BLaER1 treated with 17β-estradiol and CSF1 and Interleukin-3, amounts not matched to agents 10 nM and 100 nM (cell line): Measurements from ENCODE around the gene DERA.
"Not testable (repeated sequence)": the region's sequence is repeated elsewhere in the genome, so short reads cannot be mapped to it uniquely, and the experiment has no call there.

Experiments
- H3K27ac ChIP-seq, 11 experiments: shearing (Covaris generic); formaldehyde crosslinking; 2 replicates each; pipeline ENCODE4 v1.8.1; 2022
- H3K27me3 ChIP-seq, 11 experiments: shearing (Covaris generic); formaldehyde crosslinking; 2 replicates each; pipeline ENCODE4 v1.8.1; 2022
- H3K36me3 ChIP-seq, 11 experiments: shearing (Covaris generic); formaldehyde crosslinking; 2 replicates each; pipeline ENCODE4 v1.8.1; 2022
- H3K4me1 ChIP-seq, 10 experiments: shearing (Covaris generic); formaldehyde crosslinking; 2 replicates each; pipeline ENCODE4 v1.8.1; 2022
- H3K4me2 ChIP-seq, 11 experiments: shearing (Covaris generic); formaldehyde crosslinking; 2 replicates each; pipeline ENCODE4 v1.8.1; 2022
- H3K4me3 ChIP-seq, 10 experiments: shearing (Covaris generic); formaldehyde crosslinking; 2 replicates each; pipeline ENCODE4 v1.8.1; 2022
- H3K9ac ChIP-seq, 11 experiments: shearing (Covaris generic); formaldehyde crosslinking; 2 replicates each; pipeline ENCODE4 v1.8.1; 2022
- H3K9me3 ChIP-seq, 11 experiments: shearing (Covaris generic); formaldehyde crosslinking; replicated peaks in 1 of 11; 2 replicates each; pipeline ENCODE4 v1.8.1; 2022
- H4K20me1 ChIP-seq, 11 experiments: shearing (Covaris generic); formaldehyde crosslinking; 2 replicates each; pipeline ENCODE4 v1.8.1; 2022
- Cebpa-rat ChIP-seq, 11 experiments: shearing (Covaris generic); IDR thresholded peaks; 2 replicates each; pipeline ENCODE4 v1.8.1; 2022

DERA gene

DNA sequence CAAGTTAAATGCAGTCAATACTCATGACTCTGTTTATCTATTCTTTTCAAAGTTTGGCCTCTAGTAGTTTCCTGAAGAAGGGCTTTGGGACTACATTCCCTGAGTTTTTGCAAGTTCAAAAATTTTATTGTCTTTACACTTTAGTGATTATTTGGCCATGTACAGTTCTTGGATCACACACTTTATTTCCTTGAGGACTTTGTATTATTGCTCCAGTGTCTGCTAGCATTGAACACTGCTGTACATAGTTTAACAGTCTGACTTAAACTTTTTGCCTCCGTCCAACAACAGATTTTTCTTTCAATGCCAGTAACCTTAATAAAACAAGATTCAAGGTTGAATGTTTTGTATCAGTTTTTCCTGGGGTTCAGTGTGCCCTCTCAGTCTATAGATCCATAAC, 132.3 kb downstream of the DERA start:
- Histone ChIP-seq H3K4me3 (no peak overlapping the region), H4K20me1 (no peaks in the 10 kb centered on the region), H3K36me3 (peaks cover 0 to 17% (median 3%) of the 10 kb centered on the region in 11 experiments; a peak in 8 of 22 replicates), H3K9me3 (peaks cover 0 to 16% (median 4%) of the 10 kb centered on the region in 11 experiments; a peak in 7 of 22 replicates), H3K9ac (no peak overlapping the region), H3K27me3 (no peaks in the 10 kb centered on the region), H3K27ac (no peak overlapping the region), H3K4me2 (no peak overlapping the region), H3K4me1 (peaks cover 0 to 10% (median 0%) of the 10 kb centered on the region in 10 experiments; a peak in 3 of 20 replicates)
- TF ChIP-seq Cebpa-rat (IDR thresholded peaks at IDR 0.05), result no peak

DNA sequence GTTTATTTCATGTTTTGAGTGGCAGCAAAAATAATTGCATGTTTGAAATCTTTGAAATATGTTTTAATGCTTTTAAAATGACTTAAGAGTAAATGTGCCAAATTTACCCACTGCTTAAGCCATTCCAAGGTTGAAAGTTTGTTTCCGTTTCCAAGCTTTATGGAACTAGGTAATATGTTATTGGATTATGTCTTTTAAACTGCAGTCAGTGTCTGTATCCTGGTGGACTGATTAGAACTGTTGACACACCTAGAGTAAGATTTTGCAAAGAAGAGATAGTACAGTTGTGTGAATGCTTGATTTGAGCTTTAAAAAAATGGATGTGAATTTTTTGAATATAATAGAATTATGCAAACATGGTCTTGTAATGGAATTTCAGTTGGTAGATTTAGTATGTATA, 135.1 kb downstream of the DERA start:
- TF ChIP-seq Cebpa-rat (IDR thresholded peaks at IDR 0.05), result no peak
- H3K4me1 ChIP-seq, result peaks cover 0 to 10% (median 0%) of the 10 kb centered on the region in 10 experiments; a peak in 3 of 20 replicates
- no peak overlapping the region for H3K9ac ChIP-seq
- peaks cover 0 to 24% (median 6%) of the 10 kb centered on the region in 11 experiments; a peak in 8 of 22 replicates for H3K9me3 ChIP-seq
- no peaks in the 10 kb centered on the region for H3K27me3 ChIP-seq
- no peak overlapping the region for H3K4me2 ChIP-seq
- no peaks in the 10 kb centered on the region for H4K20me1 ChIP-seq
- H3K27ac ChIP-seq, result no peak overlapping the region
- 0 out of 22 replicates have a peak, but pooled peaks cover 0 to 5% (median 0%) of the 10 kb centered on the region in 11 experiments for H3K36me3 ChIP-seq
- H3K4me3 ChIP-seq, result no peak overlapping the region

DNA sequence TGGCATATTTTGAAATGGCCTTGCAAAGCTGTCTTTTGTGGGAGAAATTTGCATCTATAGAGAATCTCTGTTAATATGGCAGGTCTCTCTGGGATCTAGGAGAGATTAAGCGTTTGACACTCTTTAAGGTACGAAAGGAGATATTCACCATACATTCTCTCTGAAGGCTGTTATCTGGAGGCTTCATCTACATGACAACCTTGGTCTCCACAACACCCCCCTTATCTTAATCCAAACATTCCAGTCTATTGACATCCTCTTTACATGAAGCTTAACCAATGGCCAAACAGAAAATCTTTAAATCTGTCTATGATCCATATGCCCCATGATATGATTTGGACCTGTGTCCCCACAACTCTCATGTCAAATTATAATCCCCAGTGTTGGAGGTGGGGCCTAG, 137.4 kb downstream of the DERA start:
- no peak for TF ChIP-seq Cebpa-rat (IDR thresholded peaks at IDR 0.05)
- no peak overlapping the region for H3K27ac ChIP-seq
- no peak overlapping the region for H3K4me2 ChIP-seq
- no peak overlapping the region for H3K9ac ChIP-seq
- H3K4me1 ChIP-seq, result peaks cover 0 to 10% (median 0%) of the 10 kb centered on the region in 10 experiments; a peak in 3 of 20 replicates
- no peaks in the 10 kb centered on the region for H4K20me1 ChIP-seq
- H3K9me3 ChIP-seq, result peaks cover 0 to 24% (median 6%) of the 10 kb centered on the region in 11 experiments; a peak in 6 of 22 replicates
- H3K36me3 ChIP-seq, result no peaks in the 10 kb centered on the region
- H3K4me3 ChIP-seq, result no peak overlapping the region
- no peaks in the 10 kb centered on the region for H3K27me3 ChIP-seq

DNA sequence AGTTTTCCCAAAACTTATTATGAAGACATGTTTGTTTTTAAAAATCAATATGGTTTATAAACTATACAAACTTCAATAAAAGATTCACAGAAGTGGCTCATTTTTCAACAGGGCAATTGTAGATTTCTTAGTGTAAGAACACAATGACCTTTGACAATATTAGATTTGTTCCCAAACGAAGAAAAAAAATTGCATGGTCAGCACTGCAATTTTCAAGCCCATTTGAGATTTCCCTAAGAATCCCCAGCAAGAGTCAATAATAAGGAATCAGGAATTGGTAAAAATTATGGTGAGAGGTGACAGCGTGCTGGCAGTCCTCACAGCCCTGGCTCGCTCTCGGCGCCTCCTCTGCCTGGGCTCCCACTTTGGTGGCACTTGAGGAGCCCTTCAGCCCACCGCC, 145.8 kb downstream of the DERA start:
- no peaks in the 10 kb centered on the region for H3K36me3 ChIP-seq
- H3K27me3 ChIP-seq, result no peaks in the 10 kb centered on the region
- H3K9ac ChIP-seq, result no peak overlapping the region
- H3K9me3 ChIP-seq, result peaks cover 0 to 19% (median 10%) of the 10 kb centered on the region in 11 experiments; a peak in 12 of 22 replicates
- no peak overlapping the region for H3K27ac ChIP-seq
- TF ChIP-seq Cebpa-rat (IDR thresholded peaks at IDR 0.05), result no peak
- no peaks in the 10 kb centered on the region for H4K20me1 ChIP-seq
- H3K4me2 ChIP-seq, result no peak overlapping the region
- peaks cover 0 to 3% (median 0%) of the 10 kb centered on the region in 10 experiments; a peak in 1 of 20 replicates for H3K4me1 ChIP-seq
- no peak overlapping the region for H3K4me3 ChIP-seq

DNA sequence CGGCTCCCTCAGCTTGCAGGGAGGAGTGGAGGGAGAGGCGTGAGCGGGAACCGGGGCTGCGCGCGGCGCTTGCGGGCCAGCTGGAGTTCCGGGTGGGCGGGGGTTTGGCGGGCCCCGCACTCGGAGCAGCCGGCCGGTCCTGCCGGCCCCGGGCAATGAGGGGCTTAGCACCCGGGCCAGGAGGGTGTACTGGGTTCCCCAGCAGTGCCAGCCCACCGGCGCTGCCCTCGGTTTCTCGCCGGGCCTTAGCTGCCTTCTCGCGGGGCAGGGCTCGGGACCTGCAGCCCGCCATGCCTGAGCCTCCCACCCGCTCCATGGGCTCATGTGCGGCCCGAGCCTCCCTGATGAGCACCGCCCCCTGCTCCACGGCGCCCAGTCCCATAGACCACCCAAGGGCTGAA, 146.2 kb downstream of the DERA start:
- H3K4me2 ChIP-seq, H3K9ac ChIP-seq, H3K27me3 ChIP-seq, H3K27ac ChIP-seq, H3K36me3 ChIP-seq, H4K20me1 ChIP-seq, H3K4me3 ChIP-seq, H3K4me1 ChIP-seq: not testable (repeated sequence)
- peaks cover 0 to 19% (median 10%) of the 10 kb centered on the region in 11 experiments; a peak in 12 of 22 replicates for H3K9me3 ChIP-seq

DNA sequence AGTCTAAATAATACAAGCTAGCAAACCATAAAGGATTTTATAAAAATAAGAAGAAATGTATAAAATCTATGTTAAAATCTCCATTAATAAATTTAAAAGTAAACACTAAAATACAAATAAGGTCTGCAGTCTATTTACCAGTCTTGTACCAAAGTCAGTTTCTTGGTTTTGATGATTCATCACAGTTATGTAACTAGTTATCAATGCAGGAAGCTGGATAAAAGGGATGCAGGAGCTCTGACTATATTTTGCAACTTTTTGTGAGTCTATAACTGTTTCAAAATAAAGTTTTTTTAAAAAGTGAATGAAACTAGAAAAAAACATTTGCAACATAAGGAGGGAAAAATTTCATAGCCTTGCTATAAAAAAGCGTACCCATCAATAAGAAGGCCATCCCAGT, 151.5 kb downstream of the DERA start:
- H3K36me3 ChIP-seq, result no peaks in the 10 kb centered on the region
- peak overlapping the region in 3 of 11 experiments; percentile 9 to 19 (median 11); a peak in 4 of 22 replicates for H3K4me2 ChIP-seq
- no peak overlapping the region for H3K9ac ChIP-seq
- H3K4me1 ChIP-seq, result peaks cover 0 to 23% (median 0%) of the 10 kb centered on the region in 10 experiments; a peak in 7 of 20 replicates
- H3K27me3 ChIP-seq, result no peaks in the 10 kb centered on the region
- no peak overlapping the region for H3K4me3 ChIP-seq
- H3K27ac ChIP-seq, result no peak overlapping the region
- TF ChIP-seq Cebpa-rat (IDR thresholded peaks at IDR 0.05), result no peak
- peaks cover 0 to 6% (median under 1%) of the 10 kb centered on the region in 11 experiments; a peak in 8 of 22 replicates for H3K9me3 ChIP-seq
- no peaks in the 10 kb centered on the region for H4K20me1 ChIP-seq

DNA sequence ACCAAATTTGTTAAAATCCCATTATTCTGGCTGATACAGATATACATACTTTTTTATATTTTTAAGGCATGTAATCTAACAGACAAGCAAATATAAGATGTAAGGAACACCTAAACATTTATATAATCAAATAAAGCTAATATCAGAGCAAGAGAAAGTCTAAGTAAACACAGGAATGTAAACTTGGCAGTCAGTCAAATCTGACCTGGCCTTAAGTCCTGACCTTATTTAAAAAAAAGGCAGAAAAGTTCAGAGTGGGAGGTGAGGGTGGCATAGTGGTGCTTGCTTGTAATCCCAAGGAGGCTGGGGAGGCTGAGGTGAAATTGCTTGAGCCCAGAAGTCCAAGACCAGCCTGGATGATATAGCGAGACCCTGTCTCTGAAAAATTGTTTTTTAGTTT, 152.6 kb downstream of the DERA start:
- H4K20me1 ChIP-seq, result no peaks in the 10 kb centered on the region
- H3K36me3 ChIP-seq, result no peaks in the 10 kb centered on the region
- H3K9me3 ChIP-seq, result no peaks in the 10 kb centered on the region
- H3K4me2 ChIP-seq, result no peak overlapping the region
- H3K27me3 ChIP-seq, result no peaks in the 10 kb centered on the region
- H3K27ac ChIP-seq, result no peak overlapping the region
- peaks cover 0 to 24% (median 0%) of the 10 kb centered on the region in 10 experiments; a peak in 7 of 20 replicates for H3K4me1 ChIP-seq
- TF ChIP-seq Cebpa-rat (IDR thresholded peaks at IDR 0.05), result no peak
- no peak overlapping the region for H3K9ac ChIP-seq
- no peak overlapping the region for H3K4me3 ChIP-seq

DNA sequence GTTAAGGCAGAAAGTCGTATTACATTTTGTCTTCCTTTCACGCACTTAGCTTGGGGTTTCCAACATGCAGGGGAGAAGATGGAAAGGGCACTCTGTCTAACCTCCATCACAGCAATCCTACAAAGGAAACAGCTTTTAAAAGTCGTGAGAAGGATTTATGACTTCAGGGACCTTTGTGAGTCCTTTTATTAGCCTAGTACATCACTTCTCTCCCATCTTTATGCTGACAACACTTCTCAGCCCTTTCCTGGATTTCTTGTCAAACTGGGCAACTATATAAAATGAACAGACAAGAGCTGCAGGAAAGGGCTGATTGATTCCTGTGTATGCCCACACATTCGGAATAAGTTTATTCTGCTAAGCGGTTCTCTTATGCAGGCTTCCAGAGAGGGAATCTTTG, 159.0 kb downstream of the DERA start:
- H3K27ac ChIP-seq, result no peak overlapping the region
- no peak overlapping the region for H3K4me3 ChIP-seq
- no peak for TF ChIP-seq Cebpa-rat (IDR thresholded peaks at IDR 0.05)
- H3K9ac ChIP-seq, result no peak overlapping the region
- no peaks in the 10 kb centered on the region for H4K20me1 ChIP-seq
- H3K4me1 ChIP-seq, result peaks cover 0 to 10% (median 0%) of the 10 kb centered on the region in 10 experiments; a peak in 4 of 20 replicates
- H3K9me3 ChIP-seq, result no peaks in the 10 kb centered on the region
- no peaks in the 10 kb centered on the region for H3K27me3 ChIP-seq
- no peak overlapping the region for H3K4me2 ChIP-seq
- H3K36me3 ChIP-seq, result no peaks in the 10 kb centered on the region

DNA sequence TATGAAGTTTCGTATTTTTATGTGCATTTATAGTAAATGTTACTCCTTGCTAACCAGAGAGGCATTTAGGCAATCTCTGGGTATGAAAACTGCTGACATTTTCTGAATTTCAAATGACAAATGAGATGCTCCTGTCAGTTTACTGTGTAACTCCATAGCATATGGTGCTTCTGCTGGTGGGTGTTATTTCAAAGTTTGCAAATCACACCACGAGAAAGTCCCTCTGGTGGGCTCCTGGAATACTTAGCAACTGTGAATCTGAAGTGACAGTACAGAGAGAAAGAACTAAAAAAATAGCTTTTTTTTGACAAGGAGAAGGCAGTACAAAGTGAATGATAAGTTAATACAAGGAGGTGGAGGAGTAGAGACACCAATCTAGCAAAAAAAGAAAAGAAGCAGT, 161.5 kb downstream of the DERA start:
- Histone ChIP-seq H3K4me1 (peaks cover 0 to 1% (median 0%) of the 10 kb centered on the region in 10 experiments; a peak in 2 of 20 replicates), H3K9me3 (no peaks in the 10 kb centered on the region), H3K36me3 (no peaks in the 10 kb centered on the region), H3K4me3 (no peak overlapping the region), H3K27ac (no peak overlapping the region), H3K27me3 (no peaks in the 10 kb centered on the region), H3K9ac (no peak overlapping the region), H4K20me1 (no peaks in the 10 kb centered on the region), H3K4me2 (no peak overlapping the region)
- TF ChIP-seq Cebpa-rat (IDR thresholded peaks at IDR 0.05), result no peak

DNA sequence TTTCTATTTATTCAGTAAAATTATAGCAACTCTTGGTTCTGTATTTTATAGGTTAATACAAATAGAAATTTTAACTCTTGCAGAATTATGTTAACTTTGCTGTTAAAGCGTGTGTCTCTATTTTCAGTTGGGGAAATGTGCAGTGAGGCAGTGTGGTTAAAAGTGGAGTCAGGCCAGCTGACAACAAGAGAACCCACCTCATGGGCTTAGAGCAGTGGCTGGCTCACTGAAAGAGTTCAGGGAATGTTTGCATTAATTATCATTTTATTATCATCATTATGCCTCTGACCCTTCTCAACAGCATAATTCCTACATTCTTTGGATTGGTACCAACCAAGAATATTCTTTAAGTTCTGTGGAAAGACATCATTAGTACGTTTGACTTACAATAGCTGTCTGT, 163.8 kb downstream of the DERA start:
- H3K9ac ChIP-seq, result no peak overlapping the region
- no peak for TF ChIP-seq Cebpa-rat (IDR thresholded peaks at IDR 0.05)
- H3K27ac ChIP-seq, result no peak overlapping the region
- H4K20me1 ChIP-seq, result no peaks in the 10 kb centered on the region
- H3K36me3 ChIP-seq, result no peaks in the 10 kb centered on the region
- no peaks in the 10 kb centered on the region for H3K27me3 ChIP-seq
- H3K4me3 ChIP-seq, result no peak overlapping the region
- no peak overlapping the region for H3K4me2 ChIP-seq
- no peaks in the 10 kb centered on the region for H3K4me1 ChIP-seq
- no peaks in the 10 kb centered on the region for H3K9me3 ChIP-seq
